IPS-20b (cell line): Measurements from ENCODE around the gene CARD14.
A peak's percentile ranks its signal among the peaks of the same experiment; 100 is the strongest.

Experiments used
- H3K27ac ChIP-seq: one replicate; pipeline ENCODE4 v1.5.1; 2013; ENCODE audit warnings: low read length
- H3K27me3 ChIP-seq: 2 replicates; pipeline ENCODE4 v1.6.1; 2013; ENCODE audit warnings: mild to moderate bottlenecking, low read length, inconsistent platforms; ENCODE audit not compliant: insufficient read depth
- H3K36me3 ChIP-seq: 2 replicates; pipeline ENCODE4 v1.6.1; 2013; ENCODE audit warnings: low read depth, mild to moderate bottlenecking, inconsistent platforms, low read length, moderate library complexity; ENCODE audit not compliant: insufficient read depth
- H3K4me1 ChIP-seq: 2 replicates; pipeline ENCODE4 v1.6.1; 2013; ENCODE audit warnings: mild to moderate bottlenecking, control low read depth, inconsistent platforms, low read length, moderate library complexity; ENCODE audit not compliant: insufficient read depth
- H3K4me3 ChIP-seq: 2 replicates; pipeline ENCODE4 v1.5.1; 2013; ENCODE audit warnings: mild to moderate bottlenecking, low read length, inconsistent platforms
- H3K9ac ChIP-seq: 2 replicates; pipeline ENCODE4 v1.6.1; 2013; ENCODE audit warnings: low read depth, mild to moderate bottlenecking, inconsistent platforms, low read length, moderate library complexity
- H3K9me3 ChIP-seq: 2 replicates; pipeline ENCODE4 v1.6.1; 2013; ENCODE audit warnings: mild to moderate bottlenecking, low read depth, low read length, inconsistent platforms; ENCODE audit not compliant: insufficient read depth

The CARD14 gene

GRCh38 chr17:80133626-80133970 lies 36.2 kb upstream of the CARD14 start:
- no peaks in the 10 kb centered on the region for H3K9me3 ChIP-seq
- H3K9ac ChIP-seq, result no peak overlapping the region
- H3K4me1 ChIP-seq, result peaks cover 4% of the 10 kb centered on the region; the same call in 1 of the 2 replicates
- H3K27ac ChIP-seq, result no peak overlapping the region
- H3K4me3 ChIP-seq, result no peak overlapping the region
- peaks cover 62% of the 10 kb centered on the region for H3K36me3 ChIP-seq
- H3K27me3 ChIP-seq, result no peaks in the 10 kb centered on the region

DNA sequence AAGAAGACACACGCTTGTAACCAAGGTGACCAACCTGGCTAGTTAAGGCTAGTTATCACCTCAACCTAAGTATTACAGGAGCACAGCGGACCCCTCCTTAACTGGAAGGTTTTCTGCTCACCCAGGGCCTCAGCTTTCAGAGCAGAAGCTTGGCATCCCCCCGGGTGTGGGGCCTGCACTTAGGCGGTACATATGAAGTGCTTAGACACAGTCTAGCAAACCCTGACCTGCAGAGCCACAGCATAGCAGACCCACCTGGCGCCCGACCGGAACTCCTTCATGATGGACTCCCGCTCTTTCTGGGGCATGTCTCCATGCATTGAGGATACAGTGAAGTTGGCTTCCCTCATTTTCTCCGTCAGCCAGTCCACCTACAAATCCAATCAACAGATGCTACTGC lies 32.7 kb upstream of the CARD14 start:
- Histone ChIP-seq H3K4me3 (no peak overlapping the region), H3K9ac (no peak overlapping the region), H3K9me3 (no peaks in the 10 kb centered on the region), H3K27me3 (no peaks in the 10 kb centered on the region), H3K27ac (no peak overlapping the region), H3K36me3 (peaks cover 98% of the 10 kb centered on the region), H3K4me1 (no peaks in the 10 kb centered on the region)

DNA sequence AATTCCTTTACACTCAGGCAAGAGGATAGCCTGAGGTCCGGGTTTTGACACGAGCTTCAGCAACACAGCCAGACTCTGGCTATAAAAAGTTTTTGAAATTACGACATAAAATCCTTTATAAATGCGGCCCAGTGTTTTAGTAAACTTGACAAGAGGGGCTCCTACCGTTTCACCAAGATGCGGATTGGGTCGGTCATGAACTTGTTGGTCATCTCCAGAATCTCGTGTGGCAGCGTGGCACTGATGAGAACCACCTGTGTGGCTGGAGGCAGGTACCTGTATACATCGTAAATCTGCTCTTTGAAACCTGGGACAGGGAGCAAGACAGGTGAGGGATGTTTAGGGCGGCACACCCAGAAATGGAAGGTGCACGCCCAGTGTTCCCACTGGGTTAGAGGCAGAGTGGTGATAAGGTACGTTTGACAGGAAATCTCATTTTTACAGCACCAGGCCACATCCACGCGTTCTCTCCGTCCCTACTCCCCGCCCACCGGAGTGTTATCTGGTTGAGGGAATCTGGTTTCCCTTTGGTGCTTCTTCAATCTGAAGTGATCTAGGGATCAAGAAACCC lies 30.9 kb upstream of the CARD14 start:
- H3K27ac ChIP-seq, result no peak overlapping the region
- no peaks in the 10 kb centered on the region for H3K27me3 ChIP-seq
- no peak overlapping the region for H3K9ac ChIP-seq
- H3K36me3 ChIP-seq, result peaks cover 100% of the 10 kb centered on the region
- no peaks in the 10 kb centered on the region for H3K9me3 ChIP-seq
- no peak overlapping the region for H3K4me3 ChIP-seq
- H3K4me1 ChIP-seq, result no peaks in the 10 kb centered on the region

GRCh38 chr17:80141463-80142165 lies 28.2 kb upstream of the CARD14 start:
- no peak overlapping the region for H3K4me3 ChIP-seq
- H3K36me3 ChIP-seq, result peaks cover 93% of the 10 kb centered on the region
- H3K9me3 ChIP-seq, result no peaks in the 10 kb centered on the region

GRCh38 chr17:80142929-80143328 lies 26.9 kb upstream of the CARD14 start:
- Histone ChIP-seq H3K9ac (no peak overlapping the region), H3K36me3 (peaks cover 80% of the 10 kb centered on the region), H3K4me1 (peaks cover 8% of the 10 kb centered on the region), H3K9me3 (no peaks in the 10 kb centered on the region), H3K27ac (no peak overlapping the region), H3K4me3 (no peak overlapping the region), H3K27me3 (no peaks in the 10 kb centered on the region)

More at GRCh38 chr17:80141463-80142165, 28.2 kb upstream of the CARD14 start:
- no peaks in the 10 kb centered on the region for H3K27me3 ChIP-seq
- H3K9ac ChIP-seq, result no peak overlapping the region
- peaks cover 8% of the 10 kb centered on the region for H3K4me1 ChIP-seq
- no peak overlapping the region for H3K27ac ChIP-seq

DNA sequence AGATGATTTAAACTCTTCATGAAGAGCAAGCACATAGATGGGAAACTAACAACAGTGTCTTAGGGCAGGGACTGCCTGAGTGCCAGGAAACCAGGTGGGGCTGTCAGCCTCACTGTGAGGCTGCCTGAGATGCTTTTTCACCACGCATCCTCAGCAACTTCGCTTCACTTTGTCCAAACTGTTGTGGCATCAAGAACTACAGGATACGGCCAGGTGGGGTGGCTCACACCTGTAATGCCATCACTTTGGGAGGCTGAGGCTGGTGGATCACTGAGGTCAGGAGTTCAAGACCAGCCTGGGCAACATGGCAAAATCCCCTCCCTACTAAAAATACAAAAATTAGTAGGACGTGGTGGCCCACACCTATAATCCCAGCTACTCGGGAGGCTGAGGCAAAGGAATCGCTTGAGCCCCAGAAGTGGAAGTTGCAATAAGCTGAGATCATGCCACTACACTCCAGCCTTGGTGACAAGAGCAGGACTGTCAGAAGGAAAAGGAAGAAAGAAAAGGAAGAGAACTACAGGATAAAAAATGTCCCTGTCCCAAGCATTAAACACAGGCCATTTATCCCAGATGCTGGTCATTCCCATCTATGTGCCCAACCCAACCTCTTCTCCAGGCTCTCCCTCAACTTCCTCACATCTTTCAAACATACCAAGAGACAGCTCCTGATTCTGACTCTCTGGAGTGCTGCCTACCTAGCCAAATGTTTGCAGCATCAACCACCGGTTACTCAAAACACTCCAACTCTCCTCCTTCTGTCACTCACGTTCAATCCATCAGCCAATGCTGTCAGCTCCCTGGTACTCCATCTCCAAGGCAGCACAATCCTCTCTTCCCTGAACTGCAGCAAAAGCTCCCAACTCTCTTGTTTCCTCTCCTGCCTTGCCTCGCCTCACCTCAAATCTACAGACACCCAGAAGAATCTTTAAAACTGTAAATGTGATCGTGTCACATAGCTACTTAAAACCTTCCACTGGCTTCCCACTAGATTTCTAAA lies 24.5 kb upstream of the CARD14 start:
- Histone ChIP-seq H3K36me3 (peaks cover 56% of the 10 kb centered on the region), H3K4me3 (peak overlapping the region; percentile 91), H3K9me3 (no peaks in the 10 kb centered on the region), H3K4me1 (peaks cover 8% of the 10 kb centered on the region), H3K9ac (peak overlapping the region; percentile 90; the same call in 1 of the 2 replicates), H3K27ac (no peak overlapping the region), H3K27me3 (no peaks in the 10 kb centered on the region)

GRCh38 chr17:80146121-80147034 lies 23.5 kb upstream of the CARD14 start:
- no peaks in the 10 kb centered on the region for H3K9me3 ChIP-seq
- no peaks in the 10 kb centered on the region for H3K27me3 ChIP-seq
- peaks cover 8% of the 10 kb centered on the region for H3K4me1 ChIP-seq
- H3K4me3 ChIP-seq, result peak overlapping the region; percentile 91
- H3K27ac ChIP-seq, result no peak overlapping the region
- peaks cover 46% of the 10 kb centered on the region for H3K36me3 ChIP-seq
- peak overlapping the region; percentile 90 for H3K9ac ChIP-seq

GRCh38 chr17:80147035-80147822 lies 22.6 kb upstream of the CARD14 start, which contains the start of gene EIF4A3:
Gene EIF4A3 (minus strand): TSS chr17:80147128. CDS start chr17:80146961, 167 bp downstream.
- Histone ChIP-seq H3K4me3 (peak within 1 kb of the TSS; percentile 91), H3K27me3 (no peaks in the 10 kb centered on the region), H3K36me3 (peaks cover 37% of the 10 kb centered on the region), H3K9me3 (no peaks in the 10 kb centered on the region), H3K4me1 (peaks cover 9% of the 10 kb centered on the region), H3K9ac (peak within 1 kb of the TSS; percentile 90), H3K27ac (peak within 1 kb of the TSS; percentile 34)

GRCh38 chr17:80151333-80151732 lies 18.5 kb upstream of the CARD14 start:
- Histone ChIP-seq H3K27me3 (no peaks in the 10 kb centered on the region; the same call in 1 of the 2 replicates), H3K36me3 (no peaks in the 10 kb centered on the region), H3K4me3 (no peak overlapping the region), H3K27ac (no peak overlapping the region), H3K4me1 (peaks cover 17% of the 10 kb centered on the region; the same call in 1 of the 2 replicates), H3K9ac (no peak overlapping the region), H3K9me3 (peaks cover 17% of the 10 kb centered on the region)

GRCh38 chr17:80152081-80152702 lies 17.6 kb upstream of the CARD14 start:
- H3K27me3 ChIP-seq, result no peaks in the 10 kb centered on the region; the same call in 1 of the 2 replicates
- no peaks in the 10 kb centered on the region for H3K36me3 ChIP-seq
- peaks cover 17% of the 10 kb centered on the region; the same call in 1 of the 2 replicates for H3K4me1 ChIP-seq
- H3K9ac ChIP-seq, result no peak overlapping the region
- no peak overlapping the region for H3K27ac ChIP-seq
- peaks cover 25% of the 10 kb centered on the region for H3K9me3 ChIP-seq
- no peak overlapping the region for H3K4me3 ChIP-seq
